NCI-H510A treated with DMSO at 0.1 percent for 48 hours (cell line): ENCODE data around the gene DLG5.

ENCODE experiments used
- DNase-seq: peaks from one replicate; lab custom pipeline; 2025; lab: John Stamatoyannopoulos, UW

Gene DLG5

GRCh38 chr10:77818378-77818777 is 108.2 kb downstream of the DLG5 start:
- DNase-seq, result no peak

GRCh38 chr10:77817541-77817940 is 109.0 kb downstream of the DLG5 start:
- DNase-seq, result no peak

DNA sequence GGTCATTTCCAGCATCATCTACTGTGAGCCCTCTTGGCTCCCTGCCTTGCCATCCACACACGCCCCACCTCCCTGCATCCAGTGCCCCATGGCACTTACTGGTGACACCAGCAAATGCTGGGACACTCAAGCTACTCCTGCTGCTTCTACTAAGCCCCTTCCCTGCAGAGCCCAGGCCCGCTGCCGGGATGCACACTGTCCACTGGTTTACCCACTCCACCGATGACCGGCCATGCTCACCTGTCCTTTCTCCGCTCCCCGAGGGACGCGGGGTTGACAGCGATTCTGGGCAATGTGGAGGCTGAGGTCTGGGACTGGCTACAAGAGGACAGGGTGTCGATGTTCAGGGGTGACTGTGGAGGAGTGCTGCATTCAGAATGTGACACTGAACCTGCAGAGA is 110.2 kb downstream of the DLG5 start:
- DNase-seq, result no peak

DNA sequence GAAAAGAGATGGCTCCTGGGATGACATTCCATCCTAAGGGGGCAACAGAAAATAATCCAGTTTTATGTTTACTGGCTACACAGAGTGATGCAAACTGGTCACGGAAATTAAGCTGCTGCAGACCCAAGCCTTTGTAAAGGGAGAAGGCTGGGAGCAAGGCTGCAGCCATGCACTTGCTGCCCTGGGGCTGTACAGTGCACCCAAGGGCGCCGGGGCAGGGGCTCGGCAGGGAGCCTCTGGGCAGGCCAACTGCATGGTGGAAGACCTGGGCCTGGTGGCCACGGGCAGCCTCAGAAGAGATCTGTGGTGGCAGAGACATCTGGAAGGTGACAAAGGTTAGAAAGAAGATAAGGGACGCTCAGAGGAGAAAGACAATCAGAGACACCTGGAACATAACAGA is 113.8 kb downstream of the DLG5 start:
- DNase-seq, result no peak

DNA sequence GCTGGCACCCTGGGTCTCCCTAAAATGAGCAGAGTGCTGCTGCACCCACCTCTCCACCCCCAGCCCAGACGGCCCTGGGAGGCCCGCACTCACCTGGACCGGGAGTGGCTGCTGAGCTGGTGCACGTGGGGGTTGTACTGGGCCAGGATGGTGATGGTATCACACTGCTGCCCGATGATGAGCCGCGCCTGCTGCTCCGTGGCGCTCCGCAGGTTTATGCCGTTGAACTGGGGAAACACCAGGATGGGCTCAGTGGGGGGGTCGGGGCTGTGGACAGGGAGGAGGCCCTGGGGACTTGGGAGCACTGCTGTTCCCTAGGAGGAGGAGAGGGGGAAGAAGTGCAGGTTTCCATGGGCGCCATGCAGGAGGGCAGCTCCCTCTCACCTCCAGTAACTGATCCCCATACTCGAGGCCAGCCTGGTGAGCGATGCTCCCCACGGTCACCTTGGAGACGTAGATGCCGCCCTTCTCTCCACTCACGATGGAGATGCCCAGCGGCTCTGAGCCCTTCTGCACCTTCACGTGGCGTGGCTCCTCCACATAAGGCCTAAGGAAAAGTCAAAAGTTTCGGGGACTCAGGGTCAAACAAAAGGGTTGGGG is 114.6 kb downstream of the DLG5 start:
- no peak for DNase-seq

DNA sequence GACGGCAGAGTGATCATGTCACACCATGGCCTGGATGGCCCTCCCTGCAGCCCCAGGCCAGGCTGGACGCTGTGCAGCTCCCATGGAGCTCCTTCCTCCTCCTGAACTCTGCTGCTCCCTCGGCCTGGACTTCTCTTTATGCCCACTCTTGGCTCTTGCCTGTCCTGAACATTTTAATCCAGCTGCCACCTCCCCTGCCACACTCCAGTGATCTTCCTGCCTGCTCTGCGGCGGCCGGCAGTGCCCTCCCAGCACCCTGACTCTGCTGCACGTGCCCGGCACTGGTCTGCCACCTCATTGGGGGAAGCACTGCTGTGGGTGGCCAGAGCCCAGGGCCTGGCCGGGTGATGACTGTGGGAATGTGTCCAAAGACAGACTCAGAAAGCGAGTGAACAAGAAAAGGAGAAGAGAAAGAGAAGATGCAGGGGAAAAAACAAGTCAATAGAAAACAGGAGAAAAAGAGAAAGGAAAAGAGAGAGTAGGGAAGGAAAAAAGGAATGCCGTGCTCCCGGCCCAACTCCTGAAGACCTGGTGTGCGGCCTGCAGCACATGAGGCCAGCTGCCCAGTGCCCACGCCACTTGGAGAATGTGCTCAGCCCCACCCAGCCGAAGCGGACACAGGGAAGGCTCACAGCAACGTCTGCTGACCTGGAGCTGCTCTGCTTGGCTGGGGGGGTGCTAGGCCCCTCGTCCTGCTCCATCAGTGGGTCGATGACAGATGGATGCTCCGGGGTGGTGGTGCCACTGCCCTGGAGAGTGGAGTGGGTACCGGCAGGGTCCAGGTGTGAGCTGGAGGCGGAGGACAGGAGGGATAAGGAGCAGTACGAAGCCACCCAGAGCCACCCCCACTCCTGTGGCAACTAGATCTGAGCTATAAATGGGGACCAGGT is 115.9 kb downstream of the DLG5 start:
- no peak for DNase-seq

- DNase-seq, result no peak
Observed at GRCh38 chr10:77809336-77809735, 117.2 kb downstream of the DLG5 start.

DNA sequence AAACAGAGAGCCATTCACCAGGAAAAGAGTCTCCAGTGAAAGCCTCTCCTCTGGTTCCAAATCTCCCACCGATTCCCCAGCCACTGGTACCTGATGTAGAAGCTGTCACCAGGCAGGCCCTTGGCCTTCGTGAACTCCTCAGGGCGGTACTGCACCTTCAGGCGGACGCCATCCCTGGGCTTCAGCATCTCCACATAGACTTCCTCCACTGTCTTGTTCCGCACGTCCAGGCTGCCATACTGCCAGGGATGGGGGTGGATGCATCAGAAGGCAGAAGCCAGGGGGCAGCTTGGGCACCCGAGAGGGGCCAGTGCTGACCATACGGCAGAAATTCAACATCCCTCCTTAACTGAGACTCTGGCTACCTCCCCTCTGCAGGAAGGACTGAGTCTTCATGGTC is 118.8 kb downstream of the DLG5 start:
- DNase-seq, result no peak

DNA sequence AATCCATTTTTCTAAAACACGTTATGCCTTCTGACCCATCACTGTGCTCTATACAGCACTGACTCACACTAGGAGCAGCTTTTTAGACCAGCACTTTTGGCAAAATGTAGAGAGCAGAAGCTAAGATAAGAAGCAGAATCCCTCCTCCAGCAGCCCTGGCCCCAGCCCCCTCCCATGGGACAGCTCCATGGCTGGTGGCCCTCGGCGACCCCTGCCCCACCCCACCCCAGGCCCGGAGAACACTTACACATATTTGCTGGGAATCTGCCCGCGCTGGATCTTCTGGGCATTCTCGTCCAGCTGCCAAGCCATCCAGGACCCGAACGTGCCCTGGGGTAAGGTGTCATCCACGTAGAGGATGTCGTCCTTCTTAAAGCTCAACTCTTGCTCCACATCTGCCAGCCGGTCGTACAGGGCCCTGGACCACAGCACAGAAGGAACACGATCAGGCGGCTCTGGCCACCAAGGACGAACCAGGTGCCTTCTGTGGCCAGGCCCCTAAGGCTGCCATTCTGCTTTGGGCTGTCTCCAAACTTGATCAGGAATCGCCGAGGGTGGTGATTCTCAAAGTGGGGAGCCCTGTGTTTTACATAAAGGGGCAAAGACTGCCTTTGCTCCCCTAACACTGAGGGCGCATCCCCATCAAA is 119.9 kb downstream of the DLG5 start:
- DNase-seq, result no peak

DNA sequence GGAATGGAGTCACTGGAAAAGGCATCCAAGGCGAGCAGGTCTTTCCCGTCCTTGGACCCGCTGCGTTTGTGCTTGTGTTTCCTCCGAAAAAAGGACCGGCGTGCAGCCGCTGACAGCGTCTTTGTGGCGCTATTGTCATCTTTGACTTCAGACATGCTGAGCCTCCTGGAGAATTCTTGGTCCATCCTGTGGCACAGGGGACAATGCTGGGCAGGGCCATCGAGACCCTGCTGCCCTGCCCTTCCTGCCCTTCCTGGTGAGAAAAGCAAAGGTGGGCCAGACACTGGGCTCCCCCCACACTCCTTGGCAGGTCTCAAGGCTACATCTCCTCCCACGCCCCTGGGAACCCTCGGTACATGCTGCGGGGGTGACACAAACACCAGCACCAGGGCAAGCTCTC is 120.9 kb downstream of the DLG5 start:
- DNase-seq, result no peak

DNA sequence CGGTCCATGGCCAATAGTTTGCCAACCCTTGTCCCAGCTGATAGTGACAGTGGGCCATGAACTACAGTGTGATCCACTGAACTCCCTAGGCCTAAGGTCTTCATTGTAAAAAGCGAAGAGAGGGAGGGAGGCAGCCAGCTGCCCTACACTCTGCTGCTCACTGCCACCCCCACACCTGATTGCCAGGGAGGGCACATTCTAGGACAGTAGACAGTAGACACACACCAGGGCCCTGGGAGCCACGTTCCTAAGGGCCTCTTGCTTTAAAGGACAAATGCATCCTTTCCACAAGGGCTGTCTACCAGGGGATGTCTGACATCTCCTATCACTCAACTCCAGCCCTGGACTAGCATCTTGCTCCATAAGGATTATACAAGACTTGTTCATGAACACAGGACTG is 122.2 kb downstream of the DLG5 start:
- no peak for DNase-seq

- DNase-seq, result no peak
Observed at GRCh38 chr10:77801474-77802161, 124.9 kb downstream of the DLG5 start.

GRCh38 chr10:77800738-77801266 is 125.8 kb downstream of the DLG5 start:
- no peak for DNase-seq

DNA sequence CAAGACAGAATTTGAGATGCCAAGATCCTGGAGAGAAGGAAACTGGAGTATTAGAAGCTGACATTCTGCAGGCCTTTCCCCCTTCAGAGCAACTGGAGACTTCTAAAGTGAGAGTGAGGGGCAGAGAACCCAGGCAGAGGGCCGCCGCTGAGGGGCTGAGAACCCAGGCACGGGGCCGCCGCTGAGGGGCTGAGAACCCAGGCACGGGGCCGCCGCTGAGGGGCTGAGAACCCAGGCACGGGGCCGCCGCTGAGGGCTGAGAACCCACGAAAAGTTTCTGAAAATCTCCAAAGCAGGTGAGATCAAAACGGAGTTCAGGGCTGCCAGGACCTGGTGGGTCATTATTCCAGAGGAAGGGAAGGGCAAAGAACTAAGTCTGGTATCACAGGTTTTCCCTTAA is 126.2 kb downstream of the DLG5 start:
- no peak for DNase-seq

DNA sequence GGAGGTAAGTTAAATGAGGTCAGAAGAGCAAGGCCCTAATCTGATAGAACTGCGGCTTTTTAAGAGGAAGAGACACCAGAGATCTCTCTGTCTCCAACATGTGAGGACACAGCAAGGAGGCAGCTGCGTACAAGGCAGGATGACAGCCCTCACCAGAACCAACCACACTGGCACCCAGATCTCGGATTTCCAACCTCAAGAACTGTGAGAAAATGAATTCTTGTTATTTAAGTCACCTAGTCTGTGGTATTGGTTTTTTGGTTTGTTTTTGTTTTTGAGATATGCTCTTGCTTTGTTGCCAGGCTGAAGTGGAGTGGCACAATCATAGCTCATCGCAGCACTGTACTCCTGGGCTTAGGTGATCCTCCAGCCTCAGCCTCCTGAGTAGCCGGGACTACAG is 127.2 kb downstream of the DLG5 start:
- DNase-seq, result no peak

DNA sequence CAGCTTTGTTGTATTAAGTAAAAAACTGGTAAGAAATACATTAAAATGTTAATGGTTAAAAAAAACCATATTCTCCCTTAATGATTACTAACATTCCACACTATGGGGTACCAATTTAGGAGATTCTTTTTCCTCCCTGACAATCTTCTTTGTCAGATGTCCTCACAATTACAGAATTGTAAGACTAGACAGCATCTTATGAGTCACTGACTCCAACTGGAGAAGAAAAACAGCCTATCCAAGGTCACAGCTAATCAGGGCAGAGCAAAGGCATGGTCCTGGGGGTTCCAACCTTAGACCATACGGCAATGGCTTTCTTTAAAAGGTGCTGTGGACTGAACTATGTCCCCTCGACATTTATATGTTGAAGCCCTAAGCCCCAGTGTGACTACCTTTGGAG is 127.6 kb downstream of the DLG5 start:
- DNase-seq, result no peak

GRCh38 chr10:77796311-77796915 is 130.1 kb downstream of the DLG5 start:
- no peak for DNase-seq

GRCh38 chr10:77795426-77796055 is 131.0 kb downstream of the DLG5 start:
- no peak for DNase-seq

GRCh38 chr10:77794256-77795142 is 132.1 kb downstream of the DLG5 start:
- DNase-seq, result no peak

- no peak for DNase-seq
Observed at GRCh38 chr10:77793831-77794230, 132.7 kb downstream of the DLG5 start.
